Measurements from ENCODE around the gene AKAP8.

- no peak; the same call in none of the 2 replicates for TF ChIP-seq CTCF (conservative IDR thresholded peaks at IDR 0.05; ENCODE audit: low read length)
- TF ChIP-seq EZH2phosphoT487 (IDR thresholded peaks at IDR 0.05; ENCODE audit: borderline replicate concordance): no peak
Measured at GRCh38 chr19:15419413-15420025, 39.9 kb upstream of the AKAP8 start.

All from Loucy (cell line).